Activated naive CD8-positive, alpha-beta T cell treated with anti-CD3 and anti-CD28 coated beads, Interleukin-2, amount 50 U/mL, for 24 hours (primary cell): ENCODE measurements around the gene NFATC3.
"Not testable (repeated sequence)": the region's sequence is repeated elsewhere in the genome, so short reads cannot be mapped to it uniquely, and the experiment has no call there.

Source experiments
- ATAC-seq: fragments of 150-1000 bp; cut with Tn5 transposase; one replicate; pipeline ENCODE4 v1.10.0; 2021
- DNase-seq: peaks from one replicate; pipeline ENCODE4 v3.0.0; 2021
- H3K27ac Mint-ChIP-seq: one replicate; pipeline ENCODE4 v1.8.0; 2021; ENCODE audit warnings: mild to moderate bottlenecking, mixed read lengths
- H3K27me3 Mint-ChIP-seq: one replicate; pipeline ENCODE4 v1.8.0; 2021; ENCODE audit warnings: mixed read lengths
- H3K36me3 Mint-ChIP-seq: one replicate; pipeline ENCODE4 v1.8.0; 2021; ENCODE audit warnings: low read depth, mixed read lengths
- H3K4me1 Mint-ChIP-seq: one replicate; pipeline ENCODE4 v1.8.0; 2021; ENCODE audit warnings: mixed read lengths
- H3K4me3 Mint-ChIP-seq: one replicate; pipeline ENCODE4 v1.8.0; 2021; ENCODE audit warnings: mild to moderate bottlenecking, moderate library complexity, mixed read lengths
- H3K9me3 Mint-ChIP-seq: one replicate; pipeline ENCODE4 v1.8.0; 2021; ENCODE audit warnings: mixed read lengths

Gene NFATC3

GRCh38 chr16:68091380-68092261 lies 6.5 kb downstream of the NFATC3 start:
- DNase-seq = no peak
- Mint-ChIP-seq H3K4me1 (peaks cover 82% of the 10 kb centered on the region), H3K9me3 (no peaks in the 10 kb centered on the region), H3K27me3 (no peaks in the 10 kb centered on the region), H3K4me3 (peak overlapping the region; percentile 70), H3K36me3 (peaks cover 4% of the 10 kb centered on the region), H3K27ac (peak overlapping the region; percentile 71)
- ATAC-seq = no peak

- not testable (repeated sequence) for H3K36me3 Mint-ChIP-seq
These were observed 7.1 kb downstream of the NFATC3 start for GRCh38 chr16:68092275-68092674.

DNA sequence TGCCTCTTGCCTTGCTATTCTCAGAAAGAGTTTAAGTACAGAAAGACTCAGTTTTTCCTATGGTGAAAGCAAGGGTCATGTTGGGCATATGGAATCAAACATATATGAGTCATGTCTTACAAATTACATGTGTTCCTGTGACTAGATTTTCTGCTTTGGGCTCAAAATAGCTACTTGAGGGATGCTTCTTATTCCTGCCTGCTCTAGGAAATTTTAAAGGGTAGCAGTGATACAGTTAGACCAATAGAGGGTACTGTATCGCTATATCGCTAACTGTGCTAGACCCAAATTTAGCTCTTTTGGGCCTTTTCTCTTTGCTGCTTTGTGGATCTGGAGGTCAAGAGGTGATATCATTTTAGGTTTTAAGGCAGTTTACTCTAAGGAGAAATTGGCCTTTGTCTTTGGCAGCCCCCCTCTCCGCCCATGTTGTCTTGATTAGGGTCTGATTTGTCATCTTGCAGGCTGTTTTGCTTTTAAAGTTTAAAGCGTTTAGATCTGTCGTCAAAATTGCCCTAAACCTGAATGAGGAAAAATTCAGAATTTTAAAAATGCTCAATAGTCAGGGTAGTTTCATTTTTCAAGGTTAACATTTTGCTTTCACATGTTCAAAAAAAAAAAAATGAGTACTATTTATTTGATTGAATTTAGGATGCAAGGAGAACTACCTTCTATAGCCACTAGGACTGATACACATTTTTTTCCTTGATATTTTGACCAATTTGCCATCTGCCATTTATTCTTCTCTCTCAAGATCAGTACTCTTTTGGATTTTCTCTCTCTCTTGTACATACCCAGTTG lies 8.8 kb downstream of the NFATC3 start:
- peaks cover 6% of the 10 kb centered on the region for H3K36me3 Mint-ChIP-seq
- no peaks in the 10 kb centered on the region for H3K9me3 Mint-ChIP-seq
- H3K27me3 Mint-ChIP-seq = no peaks in the 10 kb centered on the region
- peaks cover 89% of the 10 kb centered on the region for H3K4me1 Mint-ChIP-seq
- ATAC-seq (peak; percentile 95), DNase-seq (no peak)
- H3K27ac Mint-ChIP-seq = peak overlapping the region; percentile 93
- peak overlapping the region; percentile 26 for H3K4me3 Mint-ChIP-seq

More at GRCh38 chr16:68092275-68092674, 7.1 kb downstream of the NFATC3 start:
- peak overlapping the region; percentile 93 for H3K27ac Mint-ChIP-seq
- not testable (repeated sequence) for H3K27me3 Mint-ChIP-seq, H3K4me3 Mint-ChIP-seq, DNase-seq, H3K9me3 Mint-ChIP-seq, ATAC-seq
- H3K4me1 Mint-ChIP-seq = peaks cover 86% of the 10 kb centered on the region

GRCh38 chr16:68094614-68094934 lies 9.4 kb downstream of the NFATC3 start:
- peaks cover 6% of the 10 kb centered on the region for H3K36me3 Mint-ChIP-seq
- ATAC-seq (no peak), DNase-seq (no peak)
- H3K4me1 Mint-ChIP-seq = peaks cover 85% of the 10 kb centered on the region
- peak overlapping the region; percentile 26 for H3K4me3 Mint-ChIP-seq
- H3K9me3 Mint-ChIP-seq = no peaks in the 10 kb centered on the region
- H3K27ac Mint-ChIP-seq = peak overlapping the region; percentile 93
- H3K27me3 Mint-ChIP-seq = no peaks in the 10 kb centered on the region

DNA sequence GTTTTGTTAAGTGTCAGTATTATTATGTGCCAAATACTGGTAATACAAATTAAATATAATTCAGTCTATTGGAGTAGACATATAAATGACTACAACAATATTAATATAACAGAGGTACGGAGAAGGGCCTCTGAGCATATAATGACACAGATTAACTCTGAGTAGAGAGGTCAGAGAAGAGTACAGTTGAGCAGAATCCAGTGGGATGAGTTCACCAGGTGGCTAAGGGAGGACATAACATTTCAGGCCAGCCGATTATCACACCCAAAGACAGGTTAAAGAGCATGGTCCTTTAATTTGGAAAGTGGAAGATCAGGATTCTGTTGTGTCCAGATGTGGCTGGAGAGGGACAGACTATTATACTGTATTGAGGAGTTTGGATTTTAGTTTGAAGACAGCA lies 11.3 kb downstream of the NFATC3 start:
- no peaks in the 10 kb centered on the region for H3K27me3 Mint-ChIP-seq
- H3K4me3 Mint-ChIP-seq = no peak overlapping the region
- H3K9me3 Mint-ChIP-seq = no peaks in the 10 kb centered on the region
- peaks cover 6% of the 10 kb centered on the region for H3K36me3 Mint-ChIP-seq
- DNase-seq = no peak
- ATAC-seq = no peak
- H3K27ac Mint-ChIP-seq = peak overlapping the region; percentile 1
- peaks cover 82% of the 10 kb centered on the region for H3K4me1 Mint-ChIP-seq

GRCh38 chr16:68097088-68097487 lies 11.9 kb downstream of the NFATC3 start:
- ATAC-seq (no peak), DNase-seq (no peak)
- Mint-ChIP-seq H3K4me3 (no peak overlapping the region), H3K36me3 (peaks cover 9% of the 10 kb centered on the region), H3K9me3 (no peaks in the 10 kb centered on the region), H3K27me3 (no peaks in the 10 kb centered on the region), H3K4me1 (peaks cover 81% of the 10 kb centered on the region), H3K27ac (peak overlapping the region; percentile 1)

DNA sequence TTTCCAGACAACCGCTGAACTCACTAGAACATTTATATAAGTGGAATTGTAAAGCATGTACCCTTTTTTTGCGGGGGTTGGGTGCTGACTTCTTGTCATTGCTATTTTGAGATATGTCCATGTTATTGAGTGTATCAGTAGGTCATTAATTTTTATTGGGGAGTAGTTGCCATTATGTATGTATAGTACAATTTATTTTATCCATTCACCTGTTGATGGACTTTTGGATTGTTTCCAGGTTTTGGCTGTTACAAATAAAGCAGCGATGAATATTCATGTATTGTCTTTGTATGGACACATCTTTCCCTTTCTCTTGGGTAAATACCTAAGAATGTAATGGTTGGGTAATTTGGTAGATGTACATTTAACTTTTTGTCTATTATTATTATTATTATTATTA lies 12.7 kb downstream of the NFATC3 start:
- Mint-ChIP-seq H3K4me3 (no peak overlapping the region), H3K27ac (no peak overlapping the region), H3K27me3 (no peaks in the 10 kb centered on the region), H3K9me3 (no peaks in the 10 kb centered on the region), H3K4me1 (peaks cover 82% of the 10 kb centered on the region), H3K36me3 (peaks cover 15% of the 10 kb centered on the region)
- DNase-seq (no peak), ATAC-seq (no peak)

GRCh38 chr16:68100488-68100887 lies 15.3 kb downstream of the NFATC3 start:
- DNase-seq = no peak
- Mint-ChIP-seq H3K27ac (peak overlapping the region; percentile 1), H3K4me3 (no peak overlapping the region)

DNA sequence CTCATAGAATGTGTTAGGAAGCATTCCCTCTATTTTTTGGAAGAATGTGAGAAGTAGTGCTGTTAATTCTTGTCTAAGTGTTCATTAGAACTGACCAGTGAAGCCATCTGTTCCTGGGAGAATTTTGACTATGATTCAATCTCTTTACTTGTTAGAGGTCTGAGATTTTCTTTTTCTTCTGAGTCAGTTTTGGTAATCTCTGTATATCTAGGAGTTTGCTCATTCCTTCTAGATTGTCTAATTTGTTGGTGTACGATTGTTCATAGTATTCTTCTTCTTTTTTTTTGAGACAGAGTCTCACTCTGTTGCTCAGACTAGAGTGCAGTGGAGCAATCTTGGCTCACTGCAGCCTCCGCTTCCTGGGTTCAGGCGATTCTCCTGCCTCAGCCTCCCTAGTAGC lies 20.4 kb downstream of the NFATC3 start:
- Mint-ChIP-seq H3K36me3 (peaks cover 49% of the 10 kb centered on the region), H3K27me3 (no peaks in the 10 kb centered on the region), H3K4me1 (peaks cover 81% of the 10 kb centered on the region), H3K4me3 (no peak overlapping the region), H3K27ac (peak overlapping the region; percentile 11), H3K9me3 (peaks cover 32% of the 10 kb centered on the region)
- ATAC-seq (no peak), DNase-seq (no peak)

More at GRCh38 chr16:68100488-68100887, 15.3 kb downstream of the NFATC3 start:
- no peaks in the 10 kb centered on the region for H3K27me3 Mint-ChIP-seq
- peak; percentile 46 for ATAC-seq
- H3K9me3 Mint-ChIP-seq = peaks cover 7% of the 10 kb centered on the region
- peaks cover 82% of the 10 kb centered on the region for H3K4me1 Mint-ChIP-seq
- peaks cover 32% of the 10 kb centered on the region for H3K36me3 Mint-ChIP-seq

- Mint-ChIP-seq H3K36me3 (peaks cover 57% of the 10 kb centered on the region), H3K4me1 (peaks cover 85% of the 10 kb centered on the region), H3K9me3 (peaks cover 42% of the 10 kb centered on the region)
- ATAC-seq, H3K4me3 Mint-ChIP-seq, DNase-seq, H3K27me3 Mint-ChIP-seq, H3K27ac Mint-ChIP-seq: not testable (repeated sequence)
These were observed 22.2 kb downstream of the NFATC3 start for GRCh38 chr16:68107230-68107928.

DNA sequence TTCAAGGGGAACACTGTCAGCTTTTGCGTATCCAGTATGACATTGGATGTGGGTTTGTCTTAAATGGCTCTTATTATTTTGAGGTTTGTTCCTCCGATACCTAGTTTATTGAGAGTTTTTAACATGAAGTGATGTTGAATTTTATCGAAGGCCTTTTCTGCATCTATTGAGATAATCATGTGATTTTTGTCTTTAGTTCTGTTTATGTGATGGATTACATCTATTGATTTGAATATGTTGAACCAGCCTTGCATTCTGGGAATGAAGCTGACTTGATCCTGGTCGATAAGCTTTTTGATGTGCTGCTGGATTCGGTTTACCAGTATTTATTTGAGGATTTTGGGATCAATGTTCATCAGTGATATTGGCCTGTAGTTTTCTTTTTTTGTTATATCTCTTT lies 24.0 kb downstream of the NFATC3 start:
- not testable (repeated sequence) for H3K27me3 Mint-ChIP-seq, DNase-seq, H3K4me3 Mint-ChIP-seq, H3K27ac Mint-ChIP-seq, ATAC-seq
- peaks cover 48% of the 10 kb centered on the region for H3K9me3 Mint-ChIP-seq
- peaks cover 86% of the 10 kb centered on the region for H3K4me1 Mint-ChIP-seq
- peaks cover 53% of the 10 kb centered on the region for H3K36me3 Mint-ChIP-seq

- peaks cover 41% of the 10 kb centered on the region for H3K9me3 Mint-ChIP-seq
- ATAC-seq, H3K27ac Mint-ChIP-seq, H3K27me3 Mint-ChIP-seq, H3K4me3 Mint-ChIP-seq, DNase-seq: not testable (repeated sequence)
- peaks cover 86% of the 10 kb centered on the region for H3K4me1 Mint-ChIP-seq
- peaks cover 40% of the 10 kb centered on the region for H3K36me3 Mint-ChIP-seq
These were observed 25.4 kb downstream of the NFATC3 start for GRCh38 chr16:68110611-68111010.

DNA sequence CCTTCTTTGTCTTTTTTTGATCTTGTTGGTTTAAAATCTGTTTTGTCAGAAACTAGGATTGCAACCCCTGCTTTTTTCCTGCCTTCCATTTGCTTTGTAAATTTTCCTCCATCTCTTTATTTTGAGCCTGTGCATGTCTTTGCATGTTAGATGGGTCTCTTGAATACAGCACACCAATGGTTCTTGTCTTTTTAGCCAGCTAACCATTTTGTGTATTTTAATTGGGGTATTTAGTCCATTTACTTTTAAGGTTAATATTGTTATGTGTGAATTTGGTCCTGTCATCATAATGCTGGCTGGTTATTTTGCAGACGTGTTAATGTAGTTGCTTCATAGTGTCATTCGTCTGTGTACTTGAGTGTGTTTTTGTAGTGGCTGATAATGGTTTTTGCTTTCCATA lies 26.2 kb downstream of the NFATC3 start:
- peaks cover 87% of the 10 kb centered on the region for H3K4me1 Mint-ChIP-seq
- H3K4me3 Mint-ChIP-seq = no peak overlapping the region
- H3K27ac Mint-ChIP-seq = peak overlapping the region; percentile 16
- ATAC-seq (no peak), DNase-seq (no peak)
- peaks cover 40% of the 10 kb centered on the region for H3K9me3 Mint-ChIP-seq
- H3K36me3 Mint-ChIP-seq = peaks cover 39% of the 10 kb centered on the region
- no peaks in the 10 kb centered on the region for H3K27me3 Mint-ChIP-seq

GRCh38 chr16:68113059-68113761 lies 28.0 kb downstream of the NFATC3 start:
- H3K27me3 Mint-ChIP-seq = no peaks in the 10 kb centered on the region
- DNase-seq = no peak
- H3K36me3 Mint-ChIP-seq = peaks cover 40% of the 10 kb centered on the region
- peak overlapping the region; percentile 52 for H3K27ac Mint-ChIP-seq
- peaks cover 37% of the 10 kb centered on the region for H3K9me3 Mint-ChIP-seq
- peaks cover 91% of the 10 kb centered on the region for H3K4me1 Mint-ChIP-seq
- ATAC-seq = no peak
- H3K4me3 Mint-ChIP-seq = no peak overlapping the region
